Activated effector memory CD4-positive, alpha-beta T cell treated with anti-CD3 and anti-CD28 coated beads, Interleukin-2, amount 50 U/mL, for 16 hours (primary cell): Measurements from ENCODE around the gene TEC.
"Not testable (repeated sequence)": the region's sequence is repeated elsewhere in the genome, so short reads cannot be mapped to it uniquely, and the experiment has no call there.

Experiments
- DNase-seq: peaks from one replicate; pipeline ENCODE4 v3.0.0-alpha.2; 2020

The TEC gene

GRCh38 chr4:48193921-48194468 is 75.6 kb downstream of the TEC start:
- DNase-seq: no peak

GRCh38 chr4:48193096-48193836 is 76.4 kb downstream of the TEC start:
- DNase-seq: no peak

- no peak for DNase-seq
Observed at GRCh38 chr4:48191758-48192157, 77.9 kb downstream of the TEC start.

GRCh38 chr4:48190839-48191238 is 78.8 kb downstream of the TEC start:
- DNase-seq: no peak

GRCh38 chr4:48189731-48190130 is 79.9 kb downstream of the TEC start:
- DNase-seq: no peak

GRCh38 chr4:48188390-48188789 is 81.2 kb downstream of the TEC start:
- DNase-seq: no peak

GRCh38 chr4:48187813-48188212 is 81.8 kb downstream of the TEC start:
- no peak for DNase-seq

DNA sequence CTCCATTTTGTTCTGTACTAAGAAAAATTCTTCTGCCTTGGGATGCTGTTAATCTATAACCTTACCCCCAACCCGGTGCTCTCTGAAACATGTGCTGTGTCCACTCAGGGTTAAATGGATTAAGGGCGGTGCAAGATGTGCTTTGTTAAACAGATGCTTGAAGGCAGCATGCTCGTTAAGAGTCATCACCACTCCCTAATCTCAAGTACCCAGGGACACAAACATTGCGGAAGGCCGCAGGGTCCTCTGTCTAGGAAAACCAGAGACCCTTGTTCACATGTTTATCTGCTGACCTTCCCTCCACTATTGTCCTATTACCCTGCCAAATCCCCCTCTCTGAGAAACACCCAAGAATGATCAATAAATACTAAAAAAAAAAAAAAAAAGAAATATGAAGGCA is 82.6 kb downstream of the TEC start:
- not testable (repeated sequence) for DNase-seq

- DNase-seq: not testable (repeated sequence)
Observed at GRCh38 chr4:48186394-48186793, 83.2 kb downstream of the TEC start.

- DNase-seq: no peak
Observed at GRCh38 chr4:48184882-48185281, 84.8 kb downstream of the TEC start.

- no peak for DNase-seq
Observed at GRCh38 chr4:48180234-48180633, 89.4 kb downstream of the TEC start.

- DNase-seq: no peak
Observed at GRCh38 chr4:48178931-48179330, 90.7 kb downstream of the TEC start.

DNA sequence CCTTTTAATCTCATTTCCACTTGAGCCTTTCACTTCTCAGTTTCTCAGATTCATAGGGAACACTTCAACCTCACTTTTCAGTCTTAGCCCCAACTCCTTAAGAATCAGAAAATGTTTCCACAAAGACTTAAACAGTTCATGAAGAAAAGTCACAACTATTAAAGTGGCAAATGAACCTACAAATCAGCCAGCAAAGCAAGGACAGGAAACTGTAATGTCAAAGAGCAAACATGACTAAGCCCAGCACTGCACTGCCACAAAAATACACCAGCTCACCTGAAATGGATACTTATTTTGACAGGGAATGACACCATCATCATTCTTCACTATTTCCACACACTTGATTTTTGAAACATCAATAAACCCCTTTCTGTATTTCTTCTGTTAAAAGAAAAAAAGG is 93.8 kb downstream of the TEC start:
- DNase-seq: no peak

GRCh38 chr4:48175328-48175727 is 94.3 kb downstream of the TEC start:
- no peak for DNase-seq

- no peak for DNase-seq
Observed at GRCh38 chr4:48173056-48173991, 96.3 kb downstream of the TEC start.

DNA sequence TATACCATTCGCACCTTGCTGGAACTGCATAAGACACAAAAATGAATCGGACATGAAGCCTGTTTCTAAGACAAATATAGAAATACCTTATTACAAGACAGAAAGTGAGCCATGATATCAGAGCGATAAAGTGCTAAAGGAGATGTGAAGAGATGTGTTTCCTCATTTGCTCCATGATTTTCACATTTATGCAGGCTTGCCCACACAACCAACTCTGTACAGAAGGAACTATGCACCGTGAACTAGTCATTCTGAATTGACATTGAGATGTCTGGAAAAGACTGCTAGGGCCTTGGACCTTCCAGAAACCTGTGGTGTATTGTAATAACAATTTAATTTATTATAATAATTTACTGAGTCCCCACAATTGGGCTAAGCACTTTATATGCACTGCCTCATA is 97.0 kb downstream of the TEC start:
- DNase-seq: no peak

DNA sequence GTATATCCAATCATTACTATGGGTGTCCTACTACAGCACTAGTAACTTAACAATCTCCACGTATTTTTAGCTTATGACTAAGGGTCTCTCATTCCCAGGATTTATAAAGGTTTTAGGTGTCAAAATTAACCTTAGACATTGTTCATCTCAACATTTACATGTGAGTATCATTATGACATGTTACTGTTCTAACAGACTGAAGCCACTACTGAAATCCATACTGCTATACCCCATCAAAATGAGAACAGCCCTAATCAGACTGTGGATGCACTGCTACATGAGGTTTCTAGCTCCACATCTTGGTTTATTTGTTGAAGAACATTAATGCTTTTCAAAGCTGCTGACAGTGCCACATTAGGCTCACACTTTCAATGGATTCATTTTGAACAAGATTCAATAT is 100.0 kb downstream of the TEC start:
- no peak for DNase-seq

DNA sequence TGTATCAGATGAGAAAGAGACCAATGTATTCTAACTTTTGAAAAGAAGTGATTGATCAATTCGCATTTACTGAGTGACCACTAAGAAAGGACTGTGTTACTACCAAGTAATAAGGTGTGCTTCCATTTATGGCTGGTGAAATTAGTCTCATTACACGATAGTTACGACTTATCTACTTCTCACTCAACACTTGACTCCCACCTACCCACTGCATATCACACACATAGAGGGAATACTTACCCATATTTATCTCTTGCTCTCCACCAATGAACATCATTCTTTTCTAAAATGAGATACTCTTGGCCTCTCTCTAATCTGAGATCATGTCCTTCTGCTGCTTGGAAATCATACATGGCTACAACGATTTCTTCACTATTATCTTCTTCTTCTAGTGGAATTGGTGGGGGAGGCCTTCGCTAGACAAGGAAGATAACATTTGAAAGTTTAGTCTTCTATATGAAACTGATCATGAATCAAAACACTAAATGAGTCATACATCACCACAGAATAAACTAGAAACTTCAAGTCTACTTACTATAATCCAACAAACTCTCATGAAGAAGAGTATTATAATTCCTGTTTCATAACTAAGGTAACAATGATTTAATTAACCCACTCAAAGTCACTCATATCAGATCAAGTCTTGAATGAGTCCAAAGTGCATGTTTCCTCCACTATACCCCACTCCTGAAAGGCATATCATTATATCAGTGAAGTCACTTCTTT is 101.9 kb downstream of the TEC start:
- DNase-seq: no peak

DNA sequence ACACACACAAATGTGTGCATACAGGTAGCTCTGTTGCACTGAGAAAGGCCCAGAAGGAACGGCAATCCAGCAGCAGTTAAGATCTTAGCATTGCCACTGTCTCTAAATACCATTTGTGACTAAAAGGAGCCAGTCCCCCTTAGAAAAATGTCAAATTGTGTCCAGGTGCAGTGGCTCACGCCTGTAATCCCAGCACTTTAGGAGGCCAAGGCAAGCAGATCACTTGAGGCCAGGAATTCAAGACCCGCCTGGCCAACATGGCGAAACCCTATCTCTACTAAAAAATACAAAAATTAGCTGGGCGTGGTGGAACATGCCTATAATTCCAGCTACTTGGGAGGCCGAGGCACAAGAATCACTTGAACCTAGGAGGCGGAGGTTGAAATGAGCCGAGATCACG is 105.1 kb downstream of the TEC start:
- DNase-seq: not testable (repeated sequence)

DNA sequence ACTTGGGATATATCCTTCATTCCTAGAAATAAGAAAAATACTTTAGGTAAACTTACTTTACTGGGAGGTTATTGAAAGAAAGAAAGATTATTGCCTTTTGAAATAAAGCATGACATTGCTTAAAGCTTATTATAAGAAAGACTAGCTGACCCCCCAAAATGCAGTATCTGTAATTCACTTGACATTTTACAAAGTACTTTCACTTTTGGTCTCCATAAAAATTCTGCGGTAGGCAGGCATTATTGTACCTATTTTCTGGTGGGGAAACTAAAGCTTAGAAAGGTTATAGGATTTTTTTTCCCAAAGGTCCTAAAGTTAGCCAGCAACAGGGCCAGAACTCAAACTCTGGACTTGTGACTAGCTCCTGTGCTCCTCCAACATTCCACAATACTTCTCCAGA is 105.9 kb downstream of the TEC start:
- DNase-seq: no peak

DNA sequence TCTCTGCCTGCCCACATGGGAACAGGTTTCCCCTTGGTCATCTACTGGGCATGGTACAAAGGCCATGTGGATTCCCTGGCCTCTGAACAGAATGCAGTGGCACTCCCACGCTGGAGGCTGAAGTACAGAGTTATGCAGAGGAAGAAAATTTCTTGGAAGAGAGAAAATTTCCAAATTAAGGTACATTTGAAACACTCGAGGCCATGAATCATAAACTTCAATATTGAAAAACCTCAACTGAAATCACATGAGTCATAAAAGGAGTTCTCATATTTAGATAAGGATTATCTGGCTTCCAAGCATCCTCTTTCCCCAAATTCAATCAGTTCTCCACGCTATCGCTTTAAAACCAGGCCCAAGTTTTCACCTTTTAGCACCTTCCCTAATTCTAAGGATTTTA is 107.5 kb downstream of the TEC start:
- DNase-seq: no peak

DNA sequence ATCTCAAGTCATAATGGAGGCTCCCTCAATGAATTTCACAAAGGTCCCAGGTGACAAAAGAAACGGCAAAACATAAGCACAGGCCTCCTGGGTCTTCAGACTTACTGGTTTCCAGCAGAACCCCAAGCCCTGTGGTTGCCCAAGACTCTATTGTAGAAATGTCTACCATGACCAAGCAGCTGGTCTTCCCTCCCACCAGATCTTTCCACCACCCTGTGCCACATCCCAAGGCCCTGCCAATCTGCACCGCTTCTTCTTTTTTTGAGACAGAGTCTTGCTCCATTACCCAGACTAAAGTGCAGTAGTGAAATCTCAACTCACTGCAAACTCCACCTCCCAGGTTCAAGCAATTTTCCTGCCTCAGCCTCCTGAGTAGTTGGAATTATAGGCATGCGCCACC is 112.4 kb downstream of the TEC start:
- no peak for DNase-seq

- DNase-seq: no peak
Observed at GRCh38 chr4:48156423-48156822, 113.2 kb downstream of the TEC start.
